Measurements from ENCODE around the gene ERBB4.

Gene ERBB4

GRCh38 chr2:211611621-211612020 is 927.0 kb downstream of the ERBB4 start:
- TF ChIP-seq SNAI2 (CRISPR knock-in tag; IDR thresholded peaks at IDR 0.05), result no peak
- no peak for TF ChIP-seq ZNF70 (CRISPR knock-in tag; IDR thresholded peaks at IDR 0.05)
- no peak for TF ChIP-seq PATZ1 (CRISPR knock-in tag; IDR thresholded peaks at IDR 0.05; ENCODE audit: borderline replicate concordance)
- TF ChIP-seq ZC3H10 (CRISPR knock-in tag; IDR thresholded peaks at IDR 0.05), result no peak
- no peak for TF ChIP-seq ARNTL (CRISPR knock-in tag; IDR thresholded peaks at IDR 0.05; ENCODE audit: borderline replicate concordance, low read depth)
- no peak for TF ChIP-seq BACH2 (CRISPR knock-in tag; IDR thresholded peaks at IDR 0.05; ENCODE audit: borderline replicate concordance)
- no peak for TF ChIP-seq ZFP3 (CRISPR knock-in tag; IDR thresholded peaks at IDR 0.05)
- TF ChIP-seq RARB (CRISPR knock-in tag; IDR thresholded peaks at IDR 0.05), result no peak
- no peak for TF ChIP-seq OSR1 (CRISPR knock-in tag; IDR thresholded peaks at IDR 0.05)
- TF ChIP-seq ZNF565 (CRISPR knock-in tag; conservative IDR thresholded peaks at IDR 0.05; ENCODE audit: low read depth), result no peak
- no peak for TF ChIP-seq CSDC2 (CRISPR knock-in tag; IDR thresholded peaks at IDR 0.05)
- no peak for TF ChIP-seq TOX (CRISPR knock-in tag; IDR thresholded peaks at IDR 0.05; ENCODE audit: borderline replicate concordance)
- TF ChIP-seq ZFP30 (CRISPR knock-in tag; IDR thresholded peaks at IDR 0.05), result no peak
- no peak for TF ChIP-seq CSRNP3 (CRISPR knock-in tag; IDR thresholded peaks at IDR 0.05)
- no peak for TF ChIP-seq TSHZ2 (CRISPR knock-in tag; IDR thresholded peaks at IDR 0.05)
- ATAC-seq, result no peak

GRCh38 chr2:211611061-211611518 is 927.5 kb downstream of the ERBB4 start:
- no peak for TF ChIP-seq TOX (CRISPR knock-in tag; IDR thresholded peaks at IDR 0.05; ENCODE audit: borderline replicate concordance)
- TF ChIP-seq BACH2 (CRISPR knock-in tag; IDR thresholded peaks at IDR 0.05; ENCODE audit: borderline replicate concordance), result no peak
- no peak for TF ChIP-seq SNAI2 (CRISPR knock-in tag; IDR thresholded peaks at IDR 0.05)
- TF ChIP-seq PPARA (CRISPR knock-in tag; IDR thresholded peaks at IDR 0.05; ENCODE audit: borderline replicate concordance), result no peak
- TF ChIP-seq ZNF8 (CRISPR knock-in tag; IDR thresholded peaks at IDR 0.05), result no peak
- no peak for TF ChIP-seq TSHZ2 (CRISPR knock-in tag; IDR thresholded peaks at IDR 0.05)
- no peak for TF ChIP-seq ARNTL (CRISPR knock-in tag; IDR thresholded peaks at IDR 0.05; ENCODE audit: borderline replicate concordance, low read depth)
- no peak for TF ChIP-seq RARB (CRISPR knock-in tag; IDR thresholded peaks at IDR 0.05)
- TF ChIP-seq GLIS3 (CRISPR knock-in tag; IDR thresholded peaks at IDR 0.05), result no peak
- TF ChIP-seq CSRNP3 (CRISPR knock-in tag; IDR thresholded peaks at IDR 0.05), result no peak
- no peak for TF ChIP-seq CSDC2 (CRISPR knock-in tag; IDR thresholded peaks at IDR 0.05)
- no peak for ATAC-seq

- TF ChIP-seq OSR1 (CRISPR knock-in tag; IDR thresholded peaks at IDR 0.05) (no peak), TCF4 (CRISPR knock-in tag; IDR thresholded peaks at IDR 0.05; ENCODE audit: borderline replicate concordance) (no peak), TOX (CRISPR knock-in tag; IDR thresholded peaks at IDR 0.05; ENCODE audit: borderline replicate concordance) (no peak), GLIS3 (CRISPR knock-in tag; IDR thresholded peaks at IDR 0.05) (no peak), TSHZ2 (CRISPR knock-in tag; IDR thresholded peaks at IDR 0.05) (no peak)
- no peak for ATAC-seq
Measured at GRCh38 chr2:211609127-211609526, 929.5 kb downstream of the ERBB4 start.

Measured in SK-N-SH treated with all-trans-retinoic acid at 6 μM for 48 hours (cell line).